Inferior parietal cortex (tissue), 1 donor: ENCODE results near the gene RBFOX1.
A peak's percentile ranks its signal among the peaks of the same experiment; 100 is the strongest.

Experiments used
- DNase-seq: peaks from one replicate; pipeline ENCODE4 v3.0.0-alpha.2; 2016; ENCODE audit errors: extremely low spot score

The RBFOX1 gene

GRCh38 chr16:7601100-7601499, 268.5 kb downstream of the RBFOX1 start:
- DNase-seq: no peak

GRCh38 chr16:7602291-7602950, 269.8 kb downstream of the RBFOX1 start:
- no peak for DNase-seq

- no peak for DNase-seq
These were observed 273.2 kb downstream of the RBFOX1 start for GRCh38 chr16:7605812-7606211.

GRCh38 chr16:7612671-7613070, 280.0 kb downstream of the RBFOX1 start:
- no peak for DNase-seq

- DNase-seq: no peak
These were observed 280.9 kb downstream of the RBFOX1 start for GRCh38 chr16:7613518-7613917.

- no peak for DNase-seq
These were observed 281.6 kb downstream of the RBFOX1 start for GRCh38 chr16:7614021-7614795.

GRCh38 chr16:7615565-7615964, 282.9 kb downstream of the RBFOX1 start:
- no peak for DNase-seq

GRCh38 chr16:7624871-7625766, 292.5 kb downstream of the RBFOX1 start:
- no peak for DNase-seq

- DNase-seq: no peak
These were observed 296.3 kb downstream of the RBFOX1 start for GRCh38 chr16:7628981-7629380.

GRCh38 chr16:7629571-7629970, 296.9 kb downstream of the RBFOX1 start:
- no peak for DNase-seq

- no peak for DNase-seq
These were observed 304.8 kb downstream of the RBFOX1 start for GRCh38 chr16:7637446-7637845.

GRCh38 chr16:7638306-7638705, 305.7 kb downstream of the RBFOX1 start:
- DNase-seq: no peak

GRCh38 chr16:7640334-7640733, 307.7 kb downstream of the RBFOX1 start:
- DNase-seq: no peak

- DNase-seq: no peak
These were observed 311.5 kb downstream of the RBFOX1 start for GRCh38 chr16:7644176-7644575.

- no peak for DNase-seq
These were observed 312.2 kb downstream of the RBFOX1 start for GRCh38 chr16:7644811-7645210.

GRCh38 chr16:7646821-7647500, 314.3 kb downstream of the RBFOX1 start:
- peak; percentile 34 for DNase-seq

- DNase-seq: no peak
These were observed 317.8 kb downstream of the RBFOX1 start for GRCh38 chr16:7650431-7650830.

GRCh38 chr16:7651803-7652570, 319.3 kb downstream of the RBFOX1 start:
- DNase-seq: no peak

- DNase-seq: no peak
These were observed 321.3 kb downstream of the RBFOX1 start for GRCh38 chr16:7653746-7654461.

- no peak for DNase-seq
These were observed 343.0 kb downstream of the RBFOX1 start for GRCh38 chr16:7675628-7676027.
